Measurements from ENCODE around the gene MED13L. TPM values are rescaled to one million over a fixed set of nuclear protein-coding genes. Genes with fewer than 3 reads are reported as not detected.

MED13L gene
- total RNA-seq, 2 experiments from 2014 or later = 203 to 208 TPM

GRCh38 chr12:116058574-116058973, 218.9 kb downstream of the MED13L start:
- TF ChIP-seq CTCF (IDR thresholded peaks at IDR 0.05) = no peak
- Histone ChIP-seq H3K4me3 (ENCODE audit: low read length) (no peak overlapping the region), H3K36me3 (ENCODE audit: insufficient read depth, low read length) (no peaks in the 10 kb centered on the region), H3K4me1 (ENCODE audit: insufficient read depth, low read length) (no peaks in the 10 kb centered on the region), H3K27me3 (ENCODE audit: control insufficient read depth in 1 of 2, insufficient read depth in 2 of 2, low read length in 2 of 2) (no peaks in the 10 kb centered on the region), H3K27ac (ENCODE audit: low read depth in 1 of 2, low read length in 2 of 2) (no peak overlapping the region), H3K9me3 (ENCODE audit: control insufficient read depth in 1 of 2, insufficient read depth in 1 of 2, low read length in 2 of 2) (no peaks in the 10 kb centered on the region)
- H3K36me3 Mint-ChIP-seq (ENCODE audit: low read depth) = no peaks in the 10 kb centered on the region
- intact Hi-C loops (cut with DNase I, micrococcal nuclease) = no loop called here
- no peak overlapping the region for H3K4me3 Mint-ChIP-seq
- ATAC-seq (ENCODE audit: poor library complexity) (no peak), DNase-seq (no peak)
- ChIA-PET POLR2A (interaction anchor here (0.7 kb wide), 1 partner anchor 500 kb away, joined by 3 read pairs; no protein-coding TSS in a partner anchor), CTCF (no interaction called here)
- peaks cover 72% of the 10 kb centered on the region for H3K4me1 Mint-ChIP-seq (ENCODE audit: low read depth)
- no peaks in the 10 kb centered on the region for H3K27me3 Mint-ChIP-seq
- H3K27ac Mint-ChIP-seq = no peak overlapping the region
- H3K9me3 Mint-ChIP-seq = no peaks in the 10 kb centered on the region

GRCh38 chr12:116057356-116057755, 220.1 kb downstream of the MED13L start:
- CTCF ChIA-PET = interaction anchor here (0.6 kb wide), 1 partner anchor 17 kb away, joined by 3 read pairs; no protein-coding TSS in a partner anchor
- Mint-ChIP-seq H3K4me3 (no peak overlapping the region), H3K36me3 (ENCODE audit: low read depth) (no peaks in the 10 kb centered on the region), H3K9me3 (no peaks in the 10 kb centered on the region), H3K27ac (no peak overlapping the region), H3K4me1 (ENCODE audit: low read depth) (peaks cover 73% of the 10 kb centered on the region), H3K27me3 (no peaks in the 10 kb centered on the region)
- TF ChIP-seq CTCF (IDR thresholded peaks at IDR 0.05) = no peak
- Histone ChIP-seq H3K36me3 (ENCODE audit: insufficient read depth, low read length) (no peaks in the 10 kb centered on the region), H3K4me3 (ENCODE audit: low read length) (no peak overlapping the region), H3K4me1 (ENCODE audit: insufficient read depth, low read length) (no peaks in the 10 kb centered on the region), H3K27ac (ENCODE audit: low read depth in 1 of 2, low read length in 2 of 2) (no peak overlapping the region), H3K9me3 (ENCODE audit: control insufficient read depth in 1 of 2, insufficient read depth in 1 of 2, low read length in 2 of 2) (no peaks in the 10 kb centered on the region), H3K27me3 (ENCODE audit: control insufficient read depth in 1 of 2, insufficient read depth in 2 of 2, low read length in 2 of 2) (no peaks in the 10 kb centered on the region)
- POLR2A ChIA-PET = no interaction called here
- no peak for DNase-seq
- ATAC-seq (ENCODE audit: poor library complexity) = no peak
- intact Hi-C loops (cut with DNase I, micrococcal nuclease) = no loop called here

- no peaks in the 10 kb centered on the region for H3K36me3 ChIP-seq (ENCODE audit: insufficient read depth, low read length)
- Mint-ChIP-seq H3K9me3 (no peaks in the 10 kb centered on the region), H3K4me3 (no peak overlapping the region), H3K36me3 (ENCODE audit: low read depth) (no peaks in the 10 kb centered on the region), H3K4me1 (ENCODE audit: low read depth) (peaks cover 73% of the 10 kb centered on the region), H3K27ac (peak overlapping the region; percentile 10), H3K27me3 (no peaks in the 10 kb centered on the region)
- ChIA-PET CTCF (no interaction called here), POLR2A (interaction anchor here (0.6 kb wide), 1 partner anchor 220 kb away, joined by 3 read pairs; no protein-coding TSS in a partner anchor)
- H3K27ac ChIP-seq (ENCODE audit: low read depth in 1 of 2, low read length in 2 of 2) = no peak overlapping the region
- no peak for DNase-seq
- intact Hi-C loops (cut with DNase I, micrococcal nuclease) = no loop called here
- TF ChIP-seq CTCF (IDR thresholded peaks at IDR 0.05) = no peak
- H3K4me3 ChIP-seq (ENCODE audit: low read length) = no peak overlapping the region
- no peaks in the 10 kb centered on the region for H3K4me1 ChIP-seq (ENCODE audit: insufficient read depth, low read length)
- no peaks in the 10 kb centered on the region for H3K9me3 ChIP-seq (ENCODE audit: control insufficient read depth in 1 of 2, insufficient read depth in 1 of 2, low read length in 2 of 2)
- no peak for ATAC-seq (ENCODE audit: poor library complexity)
- no peaks in the 10 kb centered on the region for H3K27me3 ChIP-seq (ENCODE audit: control insufficient read depth in 1 of 2, insufficient read depth in 2 of 2, low read length in 2 of 2)
Observed at GRCh38 chr12:116055895-116056607, 221.4 kb downstream of the MED13L start.
